Vagina (tissue), 2 donors: ENCODE data around the gene VCP. TPM values are rescaled to one million over a fixed set of nuclear protein-coding genes. Genes with fewer than 3 reads are reported as not detected.

Experiments
- DNase-seq, 2 donors: peaks; one replicate each; pipeline ENCODE4 v3.0.0-alpha.2; 2017; ENCODE audit errors: extremely low spot score in 2 of 2
- H3K27ac ChIP-seq: fragments of 200-600 bp; sonication (generic); one replicate; pipeline ENCODE4 v1.5.1; 2019
- H3K27me3 ChIP-seq: fragments of 200-600 bp; sonication (generic); one replicate; pipeline ENCODE4 v1.5.1; 2019
- H3K36me3 ChIP-seq, 2 donors: fragments of 200-600 bp; sonication (generic); one replicate each; pipeline ENCODE4 v1.5.1; 2017 to 2019
- H3K4me1 ChIP-seq: fragments of 200-600 bp; sonication (generic); one replicate; pipeline ENCODE4 v1.5.1; 2019
- H3K4me3 ChIP-seq, 2 donors: fragments of 200-600 bp; sonication (generic); 1 replicate in 1 of 2; 2 replicates in 1 of 2; pipeline ENCODE4 v1.5.1; 2016 to 2019
- H3K9me3 ChIP-seq: fragments of 200-600 bp; sonication (generic); one replicate; pipeline ENCODE4 v1.5.1; 2019
- POLR2A ChIP-seq, 2 donors: fragments of 450-650 bp; IDR thresholded peaks; one replicate each; pipeline ENCODE4 v1.6.1; 2017; ENCODE audit warnings: antibody characterized with exemption in 2 of 2, mild to moderate bottlenecking in 2 of 2, moderate library complexity in 2 of 2
- POLR2AphosphoS5 ChIP-seq, 2 donors: sonication (generic); formaldehyde crosslinking; IDR thresholded peaks; one replicate each; pipeline ENCODE4 v1.9.0; 2017; ENCODE audit warnings: antibody characterized with exemption in 2 of 2, mild to moderate bottlenecking in 2 of 2, low read depth in 1 of 2; ENCODE audit not compliant: insufficient read depth in 1 of 2
- intact Hi-C: fragments of 100-400 bp; cut with DNase I; formaldehyde crosslinking; loops from one replicate; pipeline ENCODE4 v1.15.1; 2023
- total RNA-seq: library from RNA; depleted of rRNA; stranded (reverse); fragments of >200 nt; gene quantifications from one replicate; pipeline ENCODE4 v1.2.3, GENCODE V29; 2016
- TF ChIP-seq, protein P1 (sequence below), 3 experiments: fragments of 450-650 bp in 2 of 3; fragments of 200-600 bp in 1 of 3; sonication (generic) in 1 of 3; IDR thresholded peaks; one replicate each; pipeline ENCODE4 v1.5.1; 2017 to 2019; ENCODE audit warnings: antibody characterized with exemption in 3 of 3, mild to moderate bottlenecking in 2 of 3, moderate library complexity in 2 of 3

Gene VCP
- total RNA-seq, 1 donor from 2014 or later: 130 TPM

DNA sequence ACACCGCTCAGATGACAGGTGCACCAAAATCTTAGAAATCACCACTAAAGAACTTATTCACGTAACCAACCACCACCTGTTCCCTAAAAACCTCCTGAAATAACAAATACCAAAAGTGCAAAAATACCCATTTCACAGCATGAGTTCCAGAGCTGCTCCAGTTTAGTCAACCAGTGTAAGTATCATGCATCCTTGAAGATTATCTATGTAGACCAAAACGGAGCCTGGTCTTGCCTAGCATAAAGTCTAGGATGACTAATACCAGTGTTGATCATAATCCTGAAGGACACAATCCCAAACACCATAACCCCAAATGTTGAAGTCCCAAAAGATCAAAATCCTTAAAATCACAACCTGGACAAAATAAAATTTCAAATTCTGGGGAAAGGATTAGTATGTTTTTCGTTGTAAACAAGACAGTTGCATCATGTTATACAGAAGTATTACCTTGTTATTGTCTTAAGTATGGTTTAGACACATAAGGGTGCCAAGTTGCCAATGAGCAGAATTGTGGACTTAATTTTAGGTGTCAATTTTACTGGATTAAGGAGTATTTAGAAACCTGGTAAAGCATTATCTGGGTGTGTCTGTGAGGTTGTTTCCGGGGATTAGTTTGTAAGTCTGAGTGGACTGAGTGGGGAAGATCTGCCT is 18.1 kb downstream of the VCP start:
- no peaks in the 10 kb centered on the region for H3K4me1 ChIP-seq
- no peak for DNase-seq
- H3K9me3 ChIP-seq: no peaks in the 10 kb centered on the region
- peaks cover 0 to 62% of the 10 kb centered on the region in 2 donors for H3K36me3 ChIP-seq
- H3K27ac ChIP-seq: no peak overlapping the region
- intact Hi-C loops: no loop called here
- H3K4me3 ChIP-seq: no peak overlapping the region
- TF ChIP-seq POLR2AphosphoS5 (IDR thresholded peaks at IDR 0.05; ENCODE audit: insufficient read depth in 1 of 2, low read depth in 1 of 2) (no peak), POLR2A (IDR thresholded peaks at IDR 0.05) (no peak)
- TF ChIP-seq, protein P1, sequence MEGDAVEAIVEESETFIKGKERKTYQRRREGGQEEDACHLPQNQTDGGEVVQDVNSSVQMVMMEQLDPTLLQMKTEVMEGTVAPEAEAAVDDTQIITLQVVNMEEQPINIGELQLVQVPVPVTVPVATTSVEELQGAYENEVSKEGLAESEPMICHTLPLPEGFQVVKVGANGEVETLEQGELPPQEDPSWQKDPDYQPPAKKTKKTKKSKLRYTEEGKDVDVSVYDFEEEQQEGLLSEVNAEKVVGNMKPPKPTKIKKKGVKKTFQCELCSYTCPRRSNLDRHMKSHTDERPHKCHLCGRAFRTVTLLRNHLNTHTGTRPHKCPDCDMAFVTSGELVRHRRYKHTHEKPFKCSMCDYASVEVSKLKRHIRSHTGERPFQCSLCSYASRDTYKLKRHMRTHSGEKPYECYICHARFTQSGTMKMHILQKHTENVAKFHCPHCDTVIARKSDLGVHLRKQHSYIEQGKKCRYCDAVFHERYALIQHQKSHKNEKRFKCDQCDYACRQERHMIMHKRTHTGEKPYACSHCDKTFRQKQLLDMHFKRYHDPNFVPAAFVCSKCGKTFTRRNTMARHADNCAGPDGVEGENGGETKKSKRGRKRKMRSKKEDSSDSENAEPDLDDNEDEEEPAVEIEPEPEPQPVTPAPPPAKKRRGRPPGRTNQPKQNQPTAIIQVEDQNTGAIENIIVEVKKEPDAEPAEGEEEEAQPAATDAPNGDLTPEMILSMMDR (IDR thresholded peaks at IDR 0.05): no peak
- no peaks in the 10 kb centered on the region for H3K27me3 ChIP-seq

DNA sequence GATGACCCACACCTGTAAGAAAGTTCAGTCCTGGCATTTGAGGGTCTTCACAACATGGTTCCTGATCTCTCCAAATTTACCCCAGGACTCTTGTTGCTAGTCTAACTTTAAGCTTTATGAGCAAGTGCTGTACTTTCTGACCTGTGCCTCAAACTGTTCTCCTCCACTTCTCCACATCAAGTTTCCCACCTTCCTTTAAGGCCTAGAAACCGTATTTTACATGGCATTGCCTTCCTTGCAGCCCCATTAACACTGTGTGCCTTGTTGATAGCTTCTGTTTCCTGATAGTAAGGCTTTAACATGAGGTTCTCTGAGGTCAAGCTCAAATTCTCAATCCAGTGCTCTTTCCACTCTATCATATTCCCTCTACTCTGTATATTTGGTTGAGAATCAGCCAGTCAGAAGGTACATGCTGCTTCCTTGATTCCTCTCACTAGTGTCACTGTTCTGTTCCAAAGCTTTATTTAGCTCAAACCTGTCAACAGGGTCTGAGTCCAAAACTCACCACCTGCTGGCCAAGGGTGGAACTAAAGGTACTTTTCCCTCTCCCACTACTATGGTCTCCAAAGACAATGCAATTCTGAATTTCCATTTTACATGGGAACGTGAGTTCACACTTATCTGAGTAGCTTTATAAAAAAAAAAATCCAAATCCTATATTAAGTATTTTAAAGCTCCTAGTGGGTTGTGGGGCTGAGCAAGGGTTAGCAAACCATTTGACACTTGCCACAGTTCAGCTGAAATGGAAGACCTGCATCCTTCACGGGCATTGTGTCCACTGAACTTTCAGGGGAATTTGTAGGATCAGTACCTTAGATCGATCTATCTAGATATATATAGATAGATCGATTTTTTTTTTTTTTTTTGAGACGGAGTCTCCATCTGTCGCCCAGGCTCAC is 21.1 kb downstream of the VCP start:
- Histone ChIP-seq H3K27me3 (no peaks in the 10 kb centered on the region), H3K27ac (no peak overlapping the region), H3K4me1 (no peaks in the 10 kb centered on the region), H3K36me3 (peaks cover 0 to 49% of the 10 kb centered on the region in 2 donors), H3K4me3 (no peak overlapping the region), H3K9me3 (no peaks in the 10 kb centered on the region)
- TF ChIP-seq, protein P1 (IDR thresholded peaks at IDR 0.05): peak in 2 of 3 experiments; percentile 42 to 44
- no peak for TF ChIP-seq POLR2A (IDR thresholded peaks at IDR 0.05)
- TF ChIP-seq POLR2AphosphoS5 (IDR thresholded peaks at IDR 0.05; ENCODE audit: insufficient read depth in 1 of 2, low read depth in 1 of 2): peak in 1 of 2 donors; percentile 13
- no peak for DNase-seq
- intact Hi-C loops: no loop called here

DNA sequence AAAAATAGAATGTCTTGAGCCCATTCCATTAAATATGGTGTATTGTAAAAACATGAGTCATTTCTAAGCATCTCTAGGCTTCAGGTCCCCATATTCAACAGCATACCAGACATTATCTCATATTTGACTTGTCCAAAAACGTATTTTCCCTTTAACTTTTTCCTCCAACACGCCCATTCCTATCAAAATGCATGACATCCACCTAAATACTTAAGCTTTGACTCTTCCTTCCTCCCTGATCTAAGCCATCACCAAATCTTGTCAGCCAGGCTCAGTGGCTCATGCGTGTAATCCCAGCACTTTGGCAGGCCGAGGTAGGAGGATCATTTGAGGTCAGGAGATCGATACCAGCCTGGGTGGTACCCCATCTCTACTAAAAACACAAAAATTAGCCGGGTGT is 23.9 kb downstream of the VCP start:
- intact Hi-C loops: no loop called here
- Histone ChIP-seq H3K4me3 (no peak overlapping the region), H3K36me3 (peaks cover 0 to 30% of the 10 kb centered on the region in 2 donors), H3K4me1 (no peaks in the 10 kb centered on the region), H3K9me3 (no peaks in the 10 kb centered on the region), H3K27ac (no peak overlapping the region), H3K27me3 (no peaks in the 10 kb centered on the region)
- no peak for DNase-seq
- TF ChIP-seq, protein P1 (IDR thresholded peaks at IDR 0.05): no peak
- TF ChIP-seq POLR2A (IDR thresholded peaks at IDR 0.05) (no peak), POLR2AphosphoS5 (IDR thresholded peaks at IDR 0.05; ENCODE audit: insufficient read depth in 1 of 2, low read depth in 1 of 2) (no peak)

DNA sequence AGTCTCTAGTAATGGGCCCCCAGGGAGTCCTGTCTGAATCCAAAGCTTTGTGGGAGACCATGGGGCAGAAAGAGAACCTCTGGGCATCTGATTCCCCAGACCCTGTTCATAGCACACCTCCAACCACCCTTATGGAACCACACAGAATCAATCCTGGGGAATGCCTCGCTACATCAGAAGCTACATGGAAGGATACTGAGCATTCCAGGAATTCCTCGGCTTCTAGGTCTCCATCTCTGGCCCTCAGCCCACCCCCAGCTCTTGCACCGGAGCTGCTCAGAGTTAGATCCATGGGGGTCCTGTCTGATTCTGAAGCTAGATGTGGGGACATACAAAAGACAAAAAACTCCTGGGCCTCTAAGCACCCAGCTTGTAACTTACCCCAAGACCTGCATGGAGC is 28.4 kb downstream of the VCP start:
- Histone ChIP-seq H3K4me1 (no peaks in the 10 kb centered on the region), H3K27me3 (no peaks in the 10 kb centered on the region), H3K4me3 (no peak overlapping the region), H3K27ac (no peak overlapping the region), H3K9me3 (no peaks in the 10 kb centered on the region), H3K36me3 (peaks cover 0 to 15% of the 10 kb centered on the region in 2 donors)
- no peak for TF ChIP-seq POLR2AphosphoS5 (IDR thresholded peaks at IDR 0.05; ENCODE audit: insufficient read depth in 1 of 2, low read depth in 1 of 2)
- TF ChIP-seq, protein P1 (IDR thresholded peaks at IDR 0.05): no peak
- no peak for TF ChIP-seq POLR2A (IDR thresholded peaks at IDR 0.05)
- intact Hi-C loops: no loop called here
- no peak for DNase-seq
